IPS DF 19.7 (cell line): ENCODE data around the gene ABR.
"Not testable (repeated sequence)": the region's sequence is repeated elsewhere in the genome, so short reads cannot be mapped to it uniquely, and the experiment has no call there.

ENCODE experiments used
- DNase-seq: peaks from one replicate; pipeline ENCODE4 v3.0.0-alpha.2; 2013; ENCODE audit warnings: low read depth, low spot score

ABR gene

GRCh38 chr17:1047879-1048470 is 131.8 kb downstream of the ABR start:
- DNase-seq, result no peak

GRCh38 chr17:1047177-1047878 is 132.5 kb downstream of the ABR start:
- no peak for DNase-seq

GRCh38 chr17:1045456-1045855 is 134.3 kb downstream of the ABR start:
- DNase-seq, result no peak

- not testable (repeated sequence) for DNase-seq
Observed at GRCh38 chr17:1044387-1045009, 135.3 kb downstream of the ABR start.

- DNase-seq, result no peak
Observed at GRCh38 chr17:1043601-1044251, 136.1 kb downstream of the ABR start.

- DNase-seq, result no peak
Observed at GRCh38 chr17:1042486-1042885, 137.3 kb downstream of the ABR start.

- DNase-seq, result no peak
Observed at GRCh38 chr17:1041746-1042145, 138.0 kb downstream of the ABR start.

- no peak for DNase-seq
Observed at GRCh38 chr17:1040216-1040600, 139.6 kb downstream of the ABR start.

- DNase-seq, result no peak
Observed at GRCh38 chr17:1039511-1040215, 140.1 kb downstream of the ABR start.

GRCh38 chr17:1039123-1039507 is 140.7 kb downstream of the ABR start:
- DNase-seq, result no peak

GRCh38 chr17:1038459-1039122 is 141.2 kb downstream of the ABR start:
- DNase-seq, result no peak

GRCh38 chr17:1037238-1037879 is 142.4 kb downstream of the ABR start:
- DNase-seq, result no peak

GRCh38 chr17:1036845-1037237 is 142.9 kb downstream of the ABR start:
- no peak for DNase-seq

GRCh38 chr17:1036171-1036844 is 143.5 kb downstream of the ABR start:
- no peak for DNase-seq

GRCh38 chr17:1035546-1036170 is 144.1 kb downstream of the ABR start:
- DNase-seq, result no peak

- DNase-seq, result no peak
Observed at GRCh38 chr17:1034652-1035210, 145.1 kb downstream of the ABR start.

GRCh38 chr17:1033503-1033902 is 146.3 kb downstream of the ABR start:
- no peak for DNase-seq

GRCh38 chr17:1032391-1032790 is 147.4 kb downstream of the ABR start:
- DNase-seq, result no peak

- no peak for DNase-seq
Observed at GRCh38 chr17:1031711-1032110, 148.1 kb downstream of the ABR start.
